Measurements from ENCODE around the gene SEC14L3.

Gene SEC14L3

DNA sequence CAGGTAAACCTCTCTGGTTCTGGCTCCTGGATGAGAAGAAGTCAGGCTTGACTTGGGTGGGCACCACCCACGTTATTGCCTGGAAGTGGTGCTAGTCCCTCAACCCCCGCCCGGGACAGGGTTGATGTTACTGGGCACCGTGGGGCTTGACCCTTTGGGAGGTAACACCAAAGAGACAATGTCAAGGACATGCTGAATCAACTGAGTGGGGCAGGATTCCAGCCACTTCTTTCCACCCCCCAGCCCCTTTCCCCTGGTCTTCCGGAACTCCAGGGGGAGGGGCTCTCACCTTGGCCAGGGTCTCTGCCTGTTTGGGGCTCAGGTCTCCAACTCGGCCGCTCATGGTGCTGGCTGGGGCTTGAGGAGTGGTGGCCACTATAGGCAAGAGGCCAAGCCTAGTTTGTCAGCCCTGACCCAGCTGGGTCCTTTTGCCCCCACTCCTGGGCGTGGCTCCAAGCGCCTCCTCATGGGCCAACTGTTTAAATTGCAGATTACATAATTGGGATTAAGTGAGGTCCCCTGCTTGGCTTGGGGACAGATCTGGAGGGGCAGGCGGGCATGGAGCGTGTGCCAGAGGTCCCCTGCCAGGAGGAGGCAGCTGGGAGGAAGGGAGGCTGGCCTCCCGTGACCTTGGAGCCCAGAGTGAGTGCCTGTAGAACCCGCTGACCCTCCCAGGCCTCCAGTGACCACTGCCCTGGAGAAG lies at the start of gene SEC14L3:
TSS of gene SEC14L3 (minus strand) at position 402 of the 703 bp plus-strand sequence. CDS start at position 343, 59 bp downstream.
- no peak for DNase-seq (ENCODE audit: low read depth in 2 of 2)

GRCh38 chr22:30519842-30520425 lies 48.1 kb upstream of the SEC14L3 start:
- DNase-seq (ENCODE audit: low read depth in 2 of 2) = no peak

DNA sequence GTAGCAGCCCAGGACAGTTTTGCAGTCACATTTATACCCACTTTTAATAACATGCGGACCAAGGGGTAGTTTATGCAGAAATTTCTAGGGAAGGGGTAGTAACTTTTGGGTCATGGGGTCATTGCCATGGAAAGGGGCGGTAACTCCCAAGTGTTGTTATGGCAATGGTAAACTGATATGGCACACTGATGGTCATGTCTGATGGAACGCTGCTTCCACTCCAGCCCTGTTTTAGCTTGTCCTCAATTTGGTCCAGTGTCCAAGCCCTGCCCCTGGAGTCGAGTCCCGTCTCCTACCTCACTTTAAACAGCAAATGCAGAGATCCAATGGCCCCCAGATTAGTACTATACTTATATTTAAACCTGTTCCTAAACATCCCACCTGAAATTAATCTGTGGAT lies 44.9 kb upstream of the SEC14L3 start:
- no peak for DNase-seq (ENCODE audit: low read depth in 2 of 2)

DNA sequence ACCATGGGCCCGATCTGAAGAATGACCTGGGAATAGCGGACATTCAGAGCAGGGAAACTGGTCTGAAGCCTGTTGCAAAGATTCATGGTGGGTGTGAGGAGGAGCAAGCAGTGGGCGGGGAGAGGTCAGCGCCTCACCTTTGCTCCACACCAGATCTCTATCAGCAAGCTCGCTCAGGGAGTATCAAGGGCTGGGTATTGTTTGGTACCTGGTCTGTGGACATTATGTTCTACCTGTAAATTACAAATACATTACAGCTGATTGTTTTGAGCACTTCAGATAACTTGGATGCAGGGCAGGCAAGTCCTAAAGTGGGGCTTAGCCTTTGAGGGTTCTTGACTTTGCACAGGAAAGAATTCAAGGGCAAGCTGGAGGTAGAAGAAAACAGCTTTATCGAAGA lies 44.5 kb upstream of the SEC14L3 start:
- DNase-seq (ENCODE audit: low read depth in 2 of 2) = no peak

DNA sequence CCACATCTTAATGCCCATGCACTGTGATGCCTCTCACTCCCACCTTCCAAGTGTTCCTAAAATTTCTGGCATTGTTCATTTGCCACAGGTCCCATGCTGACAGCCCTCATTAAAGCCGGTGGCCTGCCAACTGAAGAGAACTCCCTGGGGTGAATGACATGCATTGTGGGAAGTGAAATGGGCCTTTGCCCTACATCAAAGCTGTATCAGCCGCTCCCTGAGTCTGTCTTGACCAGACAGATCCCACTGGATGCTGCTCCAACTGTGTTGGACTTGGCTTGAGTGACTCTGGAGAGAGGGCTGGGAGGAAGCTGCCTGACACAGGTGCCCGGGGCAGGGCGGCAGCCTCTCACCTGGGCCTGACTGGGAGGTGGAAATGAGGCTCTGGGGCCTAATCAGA lies 42.4 kb upstream of the SEC14L3 start:
- DNase-seq (ENCODE audit: low read depth in 2 of 2) = no peak

DNA sequence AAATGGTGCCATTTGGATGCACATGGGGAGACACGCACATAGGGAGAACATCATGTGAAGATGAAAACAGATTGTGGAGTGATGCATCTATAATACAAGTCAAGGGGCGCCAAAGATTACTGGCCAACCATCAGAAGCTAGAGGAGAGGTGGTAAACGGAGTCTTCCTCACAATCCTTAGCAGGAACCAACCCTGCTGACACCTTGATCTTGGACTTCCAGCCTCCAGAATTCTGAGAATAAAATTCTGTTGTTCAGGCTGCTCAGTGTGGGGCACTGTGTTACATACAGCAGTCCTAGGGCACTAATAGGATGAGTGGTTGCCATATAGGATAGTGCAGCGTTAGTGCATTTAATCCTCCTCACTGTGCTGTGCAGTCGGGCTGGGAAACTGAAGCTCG lies 41.6 kb upstream of the SEC14L3 start:
- no peak for DNase-seq (ENCODE audit: low read depth in 2 of 2)

DNA sequence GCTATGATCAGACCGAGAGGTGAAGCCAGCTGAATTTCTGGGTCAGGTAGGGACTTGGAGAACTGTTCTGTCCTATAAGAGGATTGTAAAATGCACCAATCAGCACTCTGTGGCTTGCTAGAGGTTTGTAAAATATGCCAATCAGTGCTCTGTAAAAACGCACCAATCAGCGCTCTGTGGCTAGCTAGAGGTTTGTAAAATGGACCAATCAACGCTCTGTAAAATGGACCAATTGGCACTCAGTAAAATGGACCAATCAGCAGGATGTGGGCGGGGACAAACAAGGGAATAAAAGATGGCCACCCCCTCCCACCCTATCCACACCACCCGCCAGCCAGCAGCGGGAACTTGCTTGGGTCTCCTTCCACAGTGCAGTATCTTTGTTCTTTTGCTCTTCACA lies 40.1 kb upstream of the SEC14L3 start:
- no peak for DNase-seq (ENCODE audit: low read depth in 2 of 2)

- no peak for DNase-seq (ENCODE audit: low read depth in 2 of 2)
Observed at GRCh38 chr22:30511109-30511508, 39.3 kb upstream of the SEC14L3 start.

DNA sequence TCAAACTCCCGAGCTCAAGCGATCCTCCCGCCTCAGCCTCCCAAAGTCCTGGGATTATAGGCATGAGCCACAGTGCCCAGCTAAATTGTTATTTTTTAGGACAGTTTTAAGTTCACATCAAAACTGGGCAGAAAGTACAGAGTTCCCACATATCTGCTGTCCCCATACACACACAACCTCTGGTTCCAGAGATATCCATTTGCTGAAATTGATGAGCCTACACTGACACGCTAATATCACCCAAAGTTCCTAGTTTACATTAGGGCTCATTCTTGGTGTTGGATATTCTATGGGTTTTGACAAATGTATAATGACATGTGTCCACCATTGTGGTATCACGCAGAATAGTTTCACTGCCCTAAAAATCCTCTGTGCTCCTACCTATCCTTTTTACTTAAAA lies 36.4 kb upstream of the SEC14L3 start:
- DNase-seq (ENCODE audit: low read depth in 2 of 2) = no peak

DNA sequence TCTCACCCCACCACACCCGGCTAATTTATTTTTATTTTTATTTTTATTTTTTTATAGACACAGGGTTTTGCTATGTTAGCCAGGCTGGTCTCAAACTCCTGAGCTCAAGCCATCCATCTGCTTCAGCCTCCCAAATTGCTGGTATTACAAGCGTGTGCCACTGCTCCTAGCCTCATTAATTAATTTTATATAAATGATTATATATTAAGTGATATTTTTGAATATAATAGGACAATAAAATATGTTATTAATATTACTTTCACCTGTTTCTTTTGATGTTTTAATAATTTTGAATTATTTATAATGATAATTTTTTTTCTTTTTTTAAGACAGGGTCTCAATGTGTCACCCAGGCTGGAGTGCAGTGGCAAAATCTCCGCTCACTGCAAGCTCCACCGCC lies 35.9 kb upstream of the SEC14L3 start:
- DNase-seq (ENCODE audit: low read depth in 2 of 2) = no peak

- no peak for DNase-seq (ENCODE audit: low read depth in 2 of 2)
Observed at GRCh38 chr22:30506507-30506968, 34.7 kb upstream of the SEC14L3 start.

DNA sequence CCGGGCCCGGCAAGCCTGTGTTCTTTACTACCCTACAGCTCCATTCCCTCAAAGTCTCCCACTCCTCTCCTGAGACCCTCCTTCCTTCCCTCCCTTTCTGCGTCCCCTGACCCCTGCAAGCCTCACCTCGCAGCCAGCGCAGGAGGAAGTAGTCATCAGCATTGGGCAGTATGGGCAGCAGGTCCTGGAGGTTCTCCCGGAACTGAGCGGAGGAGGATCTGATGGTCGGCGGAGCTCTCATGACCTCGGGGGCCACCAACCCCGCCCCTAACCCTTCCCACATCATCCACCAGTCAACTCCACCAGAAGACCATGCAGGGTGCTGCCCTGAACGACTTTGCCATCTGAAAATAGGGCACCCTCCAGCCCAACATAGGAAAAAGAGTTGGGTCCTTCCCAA lies 31.7 kb upstream of the SEC14L3 start:
- DNase-seq (ENCODE audit: low read depth in 2 of 2) = no peak

- DNase-seq (ENCODE audit: low read depth in 2 of 2) = no peak
Observed at GRCh38 chr22:30502911-30503310, 31.1 kb upstream of the SEC14L3 start.

DNA sequence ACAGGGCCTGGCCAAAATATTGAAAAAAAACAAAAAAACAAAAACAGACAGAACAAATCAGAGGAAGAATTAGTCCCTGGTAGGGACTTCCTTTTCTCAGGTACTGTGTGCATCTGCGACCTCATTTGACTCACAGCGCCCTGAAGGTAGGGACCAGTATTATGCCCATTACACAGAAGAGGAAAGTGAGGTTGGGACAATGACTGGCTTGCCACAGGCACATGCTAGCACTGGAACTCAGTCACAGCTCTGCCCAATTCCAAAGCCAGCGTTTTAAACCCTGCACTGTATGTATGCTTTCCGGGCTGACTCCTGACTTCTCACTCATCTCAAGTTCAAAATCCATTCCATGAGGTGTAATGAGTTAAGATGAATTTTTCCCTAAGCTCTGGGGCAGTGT lies 30.3 kb upstream of the SEC14L3 start:
- no peak for DNase-seq (ENCODE audit: low read depth in 2 of 2)

DNA sequence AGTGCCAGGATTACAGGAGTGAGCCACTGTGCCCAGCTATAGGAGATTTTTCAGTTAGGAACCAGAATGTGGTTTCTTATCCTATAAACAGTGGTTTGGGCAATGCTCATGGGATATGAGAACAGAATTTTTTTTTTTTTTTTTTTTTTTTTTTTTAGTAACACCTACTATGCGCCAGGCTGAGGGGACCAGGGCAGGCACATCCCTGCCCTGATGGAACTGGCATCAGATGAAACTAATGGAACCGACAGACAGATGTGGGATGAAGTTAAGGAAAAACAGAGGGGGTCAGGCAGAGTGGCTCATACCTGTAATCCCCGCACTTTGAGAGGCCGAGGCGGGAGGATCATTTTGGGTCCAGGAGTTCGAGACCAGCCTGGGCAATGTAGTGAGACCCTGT lies 28.8 kb upstream of the SEC14L3 start:
- DNase-seq (ENCODE audit: low read depth in 2 of 2) = no peak

- DNase-seq (ENCODE audit: low read depth in 2 of 2) = no peak
Observed at GRCh38 chr22:30497466-30498150, 25.8 kb upstream of the SEC14L3 start.

DNA sequence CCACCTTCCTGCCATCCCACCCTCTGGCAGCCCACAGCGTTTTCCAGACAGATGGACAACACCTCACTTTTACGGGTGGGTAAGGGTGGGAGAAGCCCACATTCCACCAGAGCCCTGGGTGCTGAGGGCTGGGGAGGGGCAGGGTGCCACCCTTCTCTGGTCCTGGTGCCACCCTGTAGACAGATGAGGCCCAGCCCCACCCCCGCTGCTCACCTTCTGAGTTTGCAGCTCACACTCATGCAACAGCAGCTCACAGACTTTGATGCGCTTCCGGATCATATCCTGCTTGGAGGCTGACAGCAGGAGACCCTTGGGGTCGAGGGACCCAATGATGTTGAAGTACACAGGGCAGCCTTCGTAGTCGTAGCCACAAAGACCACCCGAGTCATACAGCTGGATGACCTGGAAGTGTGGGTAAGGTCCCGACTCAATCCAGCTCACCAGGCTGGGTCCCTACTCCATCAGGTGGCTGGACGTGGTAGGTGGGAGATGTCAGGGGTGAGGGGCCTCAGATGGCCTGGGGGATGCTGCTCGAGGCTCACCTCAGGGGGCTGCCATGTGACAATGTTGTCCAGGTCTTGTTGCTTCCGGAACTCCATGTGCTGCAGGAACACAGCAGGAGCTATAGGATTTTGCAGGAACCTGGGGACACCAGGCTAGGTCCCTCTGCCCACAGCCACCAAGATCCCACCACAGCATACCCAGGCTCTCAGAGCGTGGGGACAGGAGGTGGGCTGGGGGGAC lies 23.4 kb upstream of the SEC14L3 start:
- DNase-seq (ENCODE audit: low read depth in 2 of 2) = no peak

- DNase-seq (ENCODE audit: low read depth in 2 of 2) = no peak
Observed at GRCh38 chr22:30492144-30492543, 20.3 kb upstream of the SEC14L3 start.

- no peak for DNase-seq (ENCODE audit: low read depth in 2 of 2)
Observed at GRCh38 chr22:30491381-30491780, 19.6 kb upstream of the SEC14L3 start.

DNA sequence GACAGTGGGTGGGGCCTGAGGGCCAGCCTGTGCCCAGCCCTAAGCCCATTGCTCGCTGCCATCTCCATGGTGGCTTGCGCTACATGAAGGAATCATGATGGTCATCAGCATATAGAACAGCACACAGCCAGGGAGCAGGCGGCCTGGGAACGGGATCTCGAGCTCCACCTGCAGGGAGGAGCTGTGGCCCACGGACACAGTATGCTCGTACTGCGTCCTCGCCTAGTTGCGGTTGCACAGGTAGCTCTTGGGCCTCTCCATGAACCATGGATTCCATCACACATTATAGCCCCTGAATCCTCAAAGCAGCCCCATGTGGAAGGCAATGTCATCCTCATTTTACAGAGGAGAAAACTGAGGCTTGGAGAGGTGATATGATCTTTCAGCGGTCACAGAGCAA lies 18.6 kb upstream of the SEC14L3 start:
- no peak for DNase-seq (ENCODE audit: low read depth in 2 of 2)

- no peak for DNase-seq (ENCODE audit: low read depth in 2 of 2)
Observed at GRCh38 chr22:30488121-30488520, 16.3 kb upstream of the SEC14L3 start.

- DNase-seq (ENCODE audit: low read depth in 2 of 2) = no peak
Observed at GRCh38 chr22:30486661-30487115, 14.9 kb upstream of the SEC14L3 start.
